Measurements from ENCODE around the gene FNIP1. TPM values are rescaled to one million over a fixed set of nuclear protein-coding genes. Genes with fewer than 3 reads are reported as not detected.
A peak's percentile ranks its signal among the peaks of the same experiment; 100 is the strongest.

FNIP1 gene
- polyA plus RNA-seq (13.2 to 15.2 TPM (median 14.6 TPM) in 3 replicates), polyA minus RNA-seq (6.6 to 36.7 TPM (median 30.8 TPM) in 3 replicates)
- 14.7 TPM for polyA plus RNA-seq (2011; ENCODE audit: low read depth)
- polyA plus RNA-seq (2011; cell fraction: cytosol; rRNA removed): 3.7 and 7.7 TPM in 2 replicates
- 16.4 and 19.3 TPM in 2 replicates for polyA plus RNA-seq (2011; cell fraction: nucleus; rRNA removed)
- 9.6 and 15.9 TPM in 2 replicates for polyA plus RNA-seq (2012; ENCODE audit: low replicate concordance)
- polyA minus RNA-seq (2011; cell fraction: cytosol; rRNA and poly(A)+ RNA removed): 10.9 TPM
- polyA minus RNA-seq (2011; cell fraction: nucleus; rRNA and poly(A)+ RNA removed): 34.1 and 60.3 TPM in 2 replicates

GRCh38 chr5:131796793-131797693 is at the start of gene FNIP1:
FNIP1 (minus strand) TSS chr5:131797017; CDS start chr5:131796921, 96 bp downstream.
- H3K36me3 ChIP-seq (ENCODE audit: control insufficient read depth in 2 of 2, extremely low read depth in 1 of 2, insufficient read depth in 2 of 2, low read length in 2 of 2): no peaks in the 10 kb centered on the region
- no peaks in the 10 kb centered on the region for H3K27me3 ChIP-seq (ENCODE audit: control insufficient read depth, extremely low read depth, insufficient read depth, low read length)
- peak; percentile 81 for DNase-seq (ENCODE audit: low read depth, low spot score)
- H2AFZ ChIP-seq (ENCODE audit: control insufficient read depth, low read length): peak within 1 kb of the TSS; percentile 96
- peak within 1 kb of the TSS; percentile 97 for H3K27ac ChIP-seq (ENCODE audit: control insufficient read depth, insufficient read depth, low read length)
- peaks cover 3% of the 10 kb centered on the region for H3K9me1 ChIP-seq (ENCODE audit: control insufficient read depth, extremely low read depth, insufficient read depth, low read length)
- H3K9me3 ChIP-seq (ENCODE audit: control insufficient read depth, low read depth, low read length): no peaks in the 10 kb centered on the region
- H3K79me2 ChIP-seq (ENCODE audit: control insufficient read depth, insufficient read depth, low read length): peaks cover 44% of the 10 kb centered on the region
- TF ChIP-seq CTCF (optimal IDR thresholded peaks at IDR 0.05 in 1 of 3, IDR thresholded peaks at IDR 0.05 in 1 of 3, conservative IDR thresholded peaks at IDR 0.05 in 1 of 3; ENCODE audit: extremely low read depth in 1 of 3, insufficient read depth in 2 of 3, low read length in 3 of 3) (no peak), EZH2 (IDR thresholded peaks at IDR 0.05; ENCODE audit: low read length) (no peak)
- no peak for FAIRE-seq
- H3K4me3 ChIP-seq (ENCODE audit: control insufficient read depth in 2 of 3, extremely low read depth in 1 of 3, insufficient read depth in 2 of 3, low read depth in 1 of 3, low read length in 3 of 3): peak within 1 kb of the TSS; percentile 92 to 100 (median 96)
- H4K20me1 ChIP-seq (ENCODE audit: control insufficient read depth, extremely low read depth, insufficient read depth, low read length): no peaks in the 10 kb centered on the region
- H3K9ac ChIP-seq (ENCODE audit: control insufficient read depth, extremely low read depth, insufficient read depth, low read length): peak within 1 kb of the TSS; percentile 99
- peaks cover 11% of the 10 kb centered on the region for H3K4me1 ChIP-seq (ENCODE audit: control insufficient read depth, extremely low read depth, insufficient read depth, low read length)
- H3K4me2 ChIP-seq (ENCODE audit: control insufficient read depth, extremely low read depth, insufficient read depth, low read depth, low read length): peak within 1 kb of the TSS; percentile 96
- dilution Hi-C loops (cut with MboI; ENCODE audit: extremely low pct_ligation_motif_present, low sequenced_read_pairs): no loop called here

GRCh38 chr5:131846536-131846935 is 49.7 kb upstream of the FNIP1 start:
- Histone ChIP-seq H2AFZ (ENCODE audit: control insufficient read depth, low read length) (no peak overlapping the region), H4K20me1 (ENCODE audit: control insufficient read depth, extremely low read depth, insufficient read depth, low read length) (no peaks in the 10 kb centered on the region), H3K4me2 (ENCODE audit: control insufficient read depth, extremely low read depth, insufficient read depth, low read depth, low read length) (no peak overlapping the region), H3K9me1 (ENCODE audit: control insufficient read depth, extremely low read depth, insufficient read depth, low read length) (no peaks in the 10 kb centered on the region), H3K27ac (ENCODE audit: control insufficient read depth, insufficient read depth, low read length) (no peak overlapping the region), H3K4me1 (ENCODE audit: control insufficient read depth, extremely low read depth, insufficient read depth, low read length) (no peaks in the 10 kb centered on the region), H3K27me3 (ENCODE audit: control insufficient read depth, extremely low read depth, insufficient read depth, low read length) (no peaks in the 10 kb centered on the region), H3K9ac (ENCODE audit: control insufficient read depth, extremely low read depth, insufficient read depth, low read length) (no peak overlapping the region), H3K4me3 (ENCODE audit: control insufficient read depth in 2 of 3, extremely low read depth in 1 of 3, insufficient read depth in 2 of 3, low read depth in 1 of 3, low read length in 3 of 3) (no peak overlapping the region), H3K9me3 (ENCODE audit: control insufficient read depth, low read depth, low read length) (no peaks in the 10 kb centered on the region), H3K36me3 (ENCODE audit: control insufficient read depth in 2 of 2, extremely low read depth in 1 of 2, insufficient read depth in 2 of 2, low read length in 2 of 2) (no peaks in the 10 kb centered on the region), H3K79me2 (ENCODE audit: control insufficient read depth, insufficient read depth, low read length) (no peaks in the 10 kb centered on the region)
- dilution Hi-C loops (cut with MboI; ENCODE audit: extremely low pct_ligation_motif_present, low sequenced_read_pairs): no loop called here
- FAIRE-seq: no peak
- DNase-seq (ENCODE audit: low read depth, low spot score): no peak
- TF ChIP-seq CTCF (optimal IDR thresholded peaks at IDR 0.05 in 1 of 3, IDR thresholded peaks at IDR 0.05 in 1 of 3, conservative IDR thresholded peaks at IDR 0.05 in 1 of 3; ENCODE audit: extremely low read depth in 1 of 3, insufficient read depth in 2 of 3, low read length in 3 of 3): no peak
- no peak for TF ChIP-seq EZH2 (IDR thresholded peaks at IDR 0.05; ENCODE audit: low read length)

All from keratinocyte (primary cell).